ENCODE data around the gene CIZ1. TPM values are rescaled to one million over a fixed set of nuclear protein-coding genes. Genes with fewer than 3 reads are reported as not detected.

The CIZ1 gene
- total and polyA plus RNA-seq, 2 of the 13 experiments (the other 11 are each of a cell fraction or from before 2014, with no cell fraction given): 30.6 to 50.3 TPM

- H2AFZ ChIP-seq (ENCODE audit: low read length): peak overlapping the region; percentile 36
- POLR2A ChIA-PET: interaction anchor here (0.6 to 2.8 kb wide), 18 partner anchors 9 to 614 kb away, joined by 3 to 36 read pairs (median 6); partner anchors contain the start of genes GOLGA2, LCN2 and SWI5
- peak; percentile 54 for ATAC-seq
- in situ Hi-C loops (cut with HindIII; ENCODE audit: extremely low pct_ligation_motif_present, low pct_unique_long_range_greater_than_20kb): no loop called here
- 7% methylated on average over 4 of the region's 11 CpGs for WGBS (ENCODE audit: low lambda C conversion rate)
- H3K4me3 ChIP-seq (replicated peaks in 1 of 3; ENCODE audit: insufficient read depth in 1 of 3, low read depth in 2 of 3, low read length in 3 of 3): peak overlapping the region; percentile 47 to 72 (median 62)
- peaks cover 16% of the 10 kb centered on the region for H3K4me1 ChIP-seq (ENCODE audit: insufficient read depth, low read length)
- H4K20me1 ChIP-seq (ENCODE audit: insufficient read depth, low read length): no peaks in the 10 kb centered on the region
- peak overlapping the region; percentile 95 for H3K4me2 ChIP-seq (ENCODE audit: low read depth, low read length)
- BruUV-seq (replicated peaks): TSS peak; percentile 94
- peak; percentile 58 for FAIRE-seq
- peaks cover 4 to 17% of the 10 kb centered on the region in 2 experiments; a peak in 4 of 5 replicates for H3K36me3 ChIP-seq (replicated peaks in 1 of 2; ENCODE audit: control insufficient read depth in 1 of 2, insufficient read depth in 2 of 2, low read length in 2 of 2)
- peak overlapping the region; percentile 75 for H3K9ac ChIP-seq (ENCODE audit: insufficient read depth, low read depth, low read length)
- peak; percentile 43 for DNase-seq (ENCODE audit: low spot score)
- CTCF ChIA-PET (ENCODE audit: low intra/inter-chr PET ratio, low total read pairs): no interaction called here
- H3K9me3 ChIP-seq (ENCODE audit: low read length): no peaks in the 10 kb centered on the region
- intact Hi-C loops (cut with micrococcal nuclease; ENCODE audit: unreplicated experiment): no loop called here
- 0 out of 5 replicates have a peak, but pooled peaks cover 0 to 3% of the 10 kb centered on the region in 2 experiments for H3K27me3 ChIP-seq (ENCODE audit: control insufficient read depth in 1 of 2, insufficient read depth in 2 of 2, low read length in 2 of 2)
- peak overlapping the region; percentile 71 for H3K27ac ChIP-seq (ENCODE audit: extremely low read length, insufficient read depth, low read length)
- H3K79me2 ChIP-seq (ENCODE audit: insufficient read depth, low read length): no peaks in the 10 kb centered on the region
- TF ChIP-seq NCOA5 (CRISPR knock-in tag; IDR thresholded peaks at IDR 0.05) (no peak), ZBTB49 (CRISPR knock-in tag; IDR thresholded peaks at IDR 0.05; ENCODE audit: borderline replicate concordance) (no peak), MIER2 (CRISPR knock-in tag; IDR thresholded peaks at IDR 0.05) (no peak), THAP8 (CRISPR knock-in tag; IDR thresholded peaks at IDR 0.05; ENCODE audit: borderline replicate concordance) (no peak), NFYC (CRISPR knock-in tag; IDR thresholded peaks at IDR 0.05) (no peak), GFI1 (CRISPR knock-in tag; IDR thresholded peaks at IDR 0.05; ENCODE audit: borderline replicate concordance) (no peak; the same call in 1 of the 2 replicates), PRDM15 (CRISPR knock-in tag; IDR thresholded peaks at IDR 0.05) (no peak), TBP (CRISPR knock-in tag; IDR thresholded peaks at IDR 0.05) (no peak), TFDP2 (CRISPR knock-in tag; IDR thresholded peaks at IDR 0.05) (0 out of 2 replicates have a peak, but pooled peaks have one; percentile 2), RNF219 (CRISPR knock-in tag; IDR thresholded peaks at IDR 0.05) (no peak), GTF2F1 (IDR thresholded peaks at IDR 0.05; ENCODE audit: low read length) (no peak), ARNT (IDR thresholded peaks at IDR 0.05) (no peak), SPEN (CRISPR knock-in tag; IDR thresholded peaks at IDR 0.05; ENCODE audit: low read depth) (peak; percentile 11; the same call in 1 of the 2 replicates), PBX2 (CRISPR knock-in tag; IDR thresholded peaks at IDR 0.05) (no peak)
Measured at GRCh38 chr9:128159522-128159783, 31.9 kb downstream of the CIZ1 start.

Data from HepG2 (cell line).